ENCODE results near the gene CBLN4. TPM values are rescaled to one million over a fixed set of nuclear protein-coding genes. Genes with fewer than 3 reads are reported as not detected.

CBLN4 gene
- polyA plus RNA-seq (ENCODE audit: insufficient read length): 0.23 TPM

GRCh38 chr20:56005389-56005715, at the start of gene CBLN4:
Gene CBLN4 (minus strand): TSS chr20:56005519. CDS start chr20:56004171, 1,348 bp downstream.
- DNase-seq (ENCODE audit: low read depth): no peak

- no peak for DNase-seq (ENCODE audit: low read depth)
These were observed 37.9 kb upstream of the CBLN4 start for GRCh38 chr20:56043227-56043626.

GRCh38 chr20:56032251-56032650, 26.9 kb upstream of the CBLN4 start:
- no peak for DNase-seq (ENCODE audit: low read depth)

GRCh38 chr20:56018716-56019115, 13.4 kb upstream of the CBLN4 start:
- no peak for DNase-seq (ENCODE audit: low read depth)

- no peak for DNase-seq (ENCODE audit: low read depth)
These were observed 12.9 kb upstream of the CBLN4 start for GRCh38 chr20:56018194-56018593.

- no peak for DNase-seq (ENCODE audit: low read depth)
These were observed 12.2 kb upstream of the CBLN4 start for GRCh38 chr20:56017560-56017959.

GRCh38 chr20:56014998-56015397, 9.7 kb upstream of the CBLN4 start:
- DNase-seq (ENCODE audit: low read depth): no peak

- no peak for DNase-seq (ENCODE audit: low read depth)
These were observed 8.8 kb upstream of the CBLN4 start for GRCh38 chr20:56014151-56014550.

- DNase-seq (ENCODE audit: low read depth): no peak
These were observed 519 bp downstream of the CBLN4 start for GRCh38 chr20:56004611-56005388.

GRCh38 chr20:56004007-56004406, 1.3 kb downstream of the CBLN4 start:
- DNase-seq (ENCODE audit: low read depth): no peak

GRCh38 chr20:56002908-56003800, 2.2 kb downstream of the CBLN4 start:
- DNase-seq (ENCODE audit: low read depth): no peak

- DNase-seq (ENCODE audit: low read depth): no peak
These were observed 3.4 kb downstream of the CBLN4 start for GRCh38 chr20:56001890-56002289.

GRCh38 chr20:56001106-56001785, 4.1 kb downstream of the CBLN4 start:
- no peak for DNase-seq (ENCODE audit: low read depth)

GRCh38 chr20:55978550-55978949, 26.8 kb downstream of the CBLN4 start:
- no peak for DNase-seq (ENCODE audit: low read depth)

- no peak for DNase-seq (ENCODE audit: low read depth)
These were observed 27.4 kb downstream of the CBLN4 start for GRCh38 chr20:55977690-55978459.

GRCh38 chr20:55974491-55975202, 30.7 kb downstream of the CBLN4 start:
- no peak for DNase-seq (ENCODE audit: low read depth)

GRCh38 chr20:55964790-55965189, 40.5 kb downstream of the CBLN4 start:
- no peak for DNase-seq (ENCODE audit: low read depth)

GRCh38 chr20:55961376-55962330, 43.7 kb downstream of the CBLN4 start:
- DNase-seq (ENCODE audit: low read depth): peak; percentile 32

- no peak for DNase-seq (ENCODE audit: low read depth)
These were observed 52.1 kb downstream of the CBLN4 start for GRCh38 chr20:55953201-55953600.

- DNase-seq (ENCODE audit: low read depth): no peak
These were observed 57.6 kb downstream of the CBLN4 start for GRCh38 chr20:55947701-55948100.
